SK-N-SH (cell line): ENCODE measurements around the gene SKA1. TPM values are rescaled to one million over a fixed set of nuclear protein-coding genes. Genes with fewer than 3 reads are reported as not detected.

Source experiments
- CTCF ChIA-PET: fragments of 300-600, 350-600 bp; formaldehyde crosslinking; extraction: SDS; loops from one replicate; lab custom pipeline; 2021; lab: Yijun Ruan, JAX
- POLR2A ChIA-PET: fragments of 350-600 bp; sonication (Branson Sonifier 250); formaldehyde crosslinking; extraction: SDS; loops from one replicate; lab custom pipeline; 2020; ENCODE audit warnings: antibody characterized with exemption, inconsistent platforms; lab: Yijun Ruan, JAX
- DNase-seq: peaks from one replicate; pipeline ENCODE4 v3.0.0; 2012
- H2AFZ ChIP-seq: fragments of 200-600 bp; sonication (generic); 2 replicates; pipeline ENCODE4 v1.8.1; 2016; ENCODE audit warnings: antibody characterized with exemption, mild to moderate bottlenecking, low read depth
- H3F3A ChIP-seq: fragments of 200-600 bp; sonication (generic); replicated peaks from 2 replicates; pipeline ENCODE3; 2016; ENCODE audit warnings: antibody characterized with exemption, mild to moderate bottlenecking; ENCODE audit not compliant: insufficient read depth
- H3K27ac ChIP-seq, 2 experiments: fragments of 200-500 bp in 1 of 2; fragments of 200-600 bp in 1 of 2; sonication (Bioruptor generic) in 1 of 2; sonication (generic), shearing (Covaris generic) in 1 of 2; 2 replicates each; pipeline versions ENCODE4 v1.5.1 to v1.6.1; 2014 to 2016; ENCODE audit warnings: low read depth in 2 of 2, inconsistent platforms in 1 of 2, low read length in 1 of 2, mild to moderate bottlenecking in 1 of 2, mixed read lengths in 1 of 2
- H3K27me3 ChIP-seq: fragments of 200-600 bp; sonication (generic), shearing (Covaris generic); 2 replicates; pipeline ENCODE4 v1.6.1; 2016; ENCODE audit warnings: mixed run types; ENCODE audit not compliant: insufficient read depth
- H3K36me3 ChIP-seq, 2 experiments: fragments of 200-500 bp in 1 of 2; fragments of 200-600 bp in 1 of 2; sonication (Bioruptor generic) in 1 of 2; sonication (generic) in 1 of 2; replicated peaks in 1 of 2; 2 replicates each; pipeline versions ENCODE3 to v1.5.1; 2014 to 2016; ENCODE audit warnings: low read length in 1 of 2, mild to moderate bottlenecking in 1 of 2; ENCODE audit not compliant: insufficient read depth in 2 of 2, control insufficient read depth in 1 of 2
- H3K4me1 ChIP-seq, 2 experiments: fragments of 200-500 bp in 1 of 2; fragments of 200-600 bp in 1 of 2; sonication (Bioruptor generic) in 1 of 2; sonication (generic), shearing (Covaris generic) in 1 of 2; 2 replicates each; pipeline versions ENCODE4 v1.5.1 to v1.6.1; 2014 to 2016; ENCODE audit warnings: low read depth in 1 of 2, low read length in 1 of 2, mixed run types in 1 of 2; ENCODE audit not compliant: insufficient read depth in 2 of 2, control insufficient read depth in 1 of 2
- H3K4me2 ChIP-seq: fragments of 200-600 bp; sonication (generic), shearing (Covaris generic); 2 replicates; pipeline ENCODE4 v1.6.1; 2017; ENCODE audit warnings: mixed run types
- H3K4me3 ChIP-seq, 2 experiments: fragments of 200-500 bp in 1 of 2; fragments of 200-600 bp in 1 of 2; sonication (Bioruptor generic) in 1 of 2; sonication (generic), shearing (Covaris generic) in 1 of 2; 2 replicates each; pipeline versions ENCODE4 v1.5.1 to v1.8.1; 2014 to 2016; ENCODE audit warnings: low read depth in 2 of 2, inconsistent platforms in 1 of 2, low read length in 1 of 2, mild to moderate bottlenecking in 1 of 2, mixed read lengths in 1 of 2, moderate library complexity in 1 of 2
- H3K79me2 ChIP-seq: fragments of 200-600 bp; sonication (generic); 2 replicates; pipeline ENCODE4 v1.8.1; 2017; ENCODE audit warnings: mild to moderate bottlenecking; ENCODE audit not compliant: insufficient read depth
- H3K9ac ChIP-seq: fragments of 200-600 bp; sonication (generic); 2 replicates; pipeline ENCODE4 v1.6.1; 2017; ENCODE audit warnings: mixed run types
- H3K9me2 ChIP-seq: fragments of 200-600 bp; sonication (generic); 2 replicates; pipeline ENCODE4 v1.6.1; 2017; ENCODE audit warnings: mixed run types
- H3K9me3 ChIP-seq: fragments of 200-600 bp; sonication (generic); 2 replicates; pipeline ENCODE4 v1.6.1; 2017; ENCODE audit warnings: mixed run types, mild to moderate bottlenecking, moderate library complexity
- H4K20me1 ChIP-seq: fragments of 200-600 bp; sonication (generic); 2 replicates; pipeline ENCODE4 v1.6.1; 2017; ENCODE audit warnings: mild to moderate bottlenecking, mixed run types; ENCODE audit not compliant: insufficient read depth
- EP300 ChIP-seq, 2 experiments: IDR thresholded peaks; 2 replicates each; pipeline versions ENCODE4 v1.4.0 to v1.6.1; 2012; ENCODE audit warnings: borderline replicate concordance in 1 of 2, low read depth in 1 of 2, low read length in 1 of 2
- FOSL2 ChIP-seq: IDR thresholded peaks from 2 replicates; pipeline ENCODE4 v1.4.0; 2012; ENCODE audit warnings: low read depth, mild to moderate bottlenecking, moderate library complexity, borderline replicate concordance
- MEF2A ChIP-seq: IDR thresholded peaks from 2 replicates; pipeline ENCODE4 v1.4.0; 2012; ENCODE audit warnings: low read depth, borderline replicate concordance
- NFIC ChIP-seq: IDR thresholded peaks from 2 replicates; pipeline ENCODE4 v1.4.0; 2012; ENCODE audit warnings: borderline replicate concordance
- PBX3 ChIP-seq: IDR thresholded peaks from 2 replicates; pipeline ENCODE4; 2012
- POLR2AphosphoS5 ChIP-seq: IDR thresholded peaks from 2 replicates; pipeline ENCODE4 v1.6.1; 2012; ENCODE audit warnings: low read depth, low read length
- RAD21 ChIP-seq: IDR thresholded peaks from 2 replicates; pipeline ENCODE4 v1.6.1; 2012; ENCODE audit warnings: mild to moderate bottlenecking, low read length
- RFX5 ChIP-seq: IDR thresholded peaks from 2 replicates; pipeline ENCODE4 v1.6.1; 2012; ENCODE audit warnings: mild to moderate bottlenecking, improper control_type of control experiment, low read length
- RXRA ChIP-seq: IDR thresholded peaks from 2 replicates; pipeline ENCODE4 v1.4.0; 2012; ENCODE audit warnings: low read depth, mild to moderate bottlenecking, borderline replicate concordance
- SIN3A ChIP-seq: IDR thresholded peaks from 2 replicates; pipeline ENCODE4 v1.6.1; 2012; ENCODE audit warnings: low read depth, mild to moderate bottlenecking, low read length, moderate library complexity, borderline replicate concordance
- SMC3 ChIP-seq: IDR thresholded peaks from 2 replicates; pipeline ENCODE4 v1.6.1; 2012; ENCODE audit warnings: low read depth, low read length, improper control_type of control experiment
- TCF12 ChIP-seq: IDR thresholded peaks from 2 replicates; pipeline ENCODE4 v1.4.0; 2012
- USF1 ChIP-seq: IDR thresholded peaks from 2 replicates; pipeline ENCODE4 v1.4.0; 2012; ENCODE audit warnings: low read depth, borderline replicate concordance
- WGBS: methylation state at CpG from one replicate; pipeline ENCODE4 v1.1.6; 2017; ENCODE audit warnings: low lambda C conversion rate; 5-methylcytosine and 5-hydroxymethylcytosine counted together
- polyA plus RNA-seq, 3 experiments: library from polyadenylated mRNA; depleted of rRNA; stranded (reverse); fragments of >200 nt; gene quantifications; 2 replicates each; pipeline ENCODE4 v1.2.3, GENCODE V29; 2012

Gene SKA1
- polyA plus RNA-seq, 1 of the 3 experiments (the other 2 are of a cell fraction), result 4.5 TPM

- no peak for DNase-seq
- no peaks in the 10 kb centered on the region for H3K9me3 ChIP-seq
- no peak overlapping the region for H3K27ac ChIP-seq
- H4K20me1 ChIP-seq, result no peaks in the 10 kb centered on the region
- no peaks in the 10 kb centered on the region for H3K79me2 ChIP-seq
- H3F3A ChIP-seq, result no peaks in the 10 kb centered on the region
- CTCF ChIA-PET, result no interaction called here
- no peak overlapping the region for H3K9ac ChIP-seq
- no peaks in the 10 kb centered on the region for H3K27me3 ChIP-seq
- H2AFZ ChIP-seq, result no peak overlapping the region
- H3K4me1 ChIP-seq, result no peaks in the 10 kb centered on the region
- TF ChIP-seq FOSL2 (no peak), TCF12 (no peak), EP300 (IDR thresholded peaks at IDR 0.05; ENCODE audit: borderline replicate concordance in 1 of 2, low read depth in 1 of 2, low read length in 1 of 2) (no peak), SIN3A (no peak), POLR2AphosphoS5 (no peak), SMC3 (no peak), PBX3 (no peak)
- no peaks in the 10 kb centered on the region for H3K36me3 ChIP-seq
- no peak overlapping the region for H3K4me2 ChIP-seq
- no peaks in the 10 kb centered on the region for H3K9me2 ChIP-seq
- POLR2A ChIA-PET, result no interaction called here
- H3K4me3 ChIP-seq, result no peak overlapping the region
Measured at GRCh38 chr18:50330176-50330575, 44.7 kb upstream of the SKA1 start.

GRCh38 chr18:50331691-50332090, 43.2 kb upstream of the SKA1 start:
- POLR2A ChIA-PET, result interaction anchor here (0.7 kb wide), 1 partner anchor 1337 kb away, joined by 3 read pairs; no protein-coding TSS in a partner anchor
- CTCF ChIA-PET, result no interaction called here
- WGBS, result 11% methylated on average over 1 of the region's 1 CpG

More at GRCh38 chr18:50331691-50332090, 43.2 kb upstream of the SKA1 start:
- Histone ChIP-seq H3K9ac (no peak overlapping the region), H3K9me3 (no peaks in the 10 kb centered on the region), H2AFZ (no peak overlapping the region), H3K4me3 (no peak overlapping the region), H4K20me1 (no peaks in the 10 kb centered on the region), H3K9me2 (no peaks in the 10 kb centered on the region), H3K27ac (no peak overlapping the region), H3F3A (no peaks in the 10 kb centered on the region), H3K4me2 (no peak overlapping the region), H3K36me3 (no peaks in the 10 kb centered on the region), H3K79me2 (no peaks in the 10 kb centered on the region), H3K27me3 (no peaks in the 10 kb centered on the region), H3K4me1 (no peaks in the 10 kb centered on the region; a peak in 1 of 4 replicates)
- no peak for DNase-seq
- TF ChIP-seq RXRA (no peak), RAD21 (no peak), MEF2A (no peak), RFX5 (no peak), SMC3 (no peak), POLR2AphosphoS5 (no peak), NFIC (no peak), USF1 (no peak)
